ENCODE results near the gene IFT88.
A peak's percentile ranks its signal among the peaks of the same experiment; 100 is the strongest.

The IFT88 gene

DNA sequence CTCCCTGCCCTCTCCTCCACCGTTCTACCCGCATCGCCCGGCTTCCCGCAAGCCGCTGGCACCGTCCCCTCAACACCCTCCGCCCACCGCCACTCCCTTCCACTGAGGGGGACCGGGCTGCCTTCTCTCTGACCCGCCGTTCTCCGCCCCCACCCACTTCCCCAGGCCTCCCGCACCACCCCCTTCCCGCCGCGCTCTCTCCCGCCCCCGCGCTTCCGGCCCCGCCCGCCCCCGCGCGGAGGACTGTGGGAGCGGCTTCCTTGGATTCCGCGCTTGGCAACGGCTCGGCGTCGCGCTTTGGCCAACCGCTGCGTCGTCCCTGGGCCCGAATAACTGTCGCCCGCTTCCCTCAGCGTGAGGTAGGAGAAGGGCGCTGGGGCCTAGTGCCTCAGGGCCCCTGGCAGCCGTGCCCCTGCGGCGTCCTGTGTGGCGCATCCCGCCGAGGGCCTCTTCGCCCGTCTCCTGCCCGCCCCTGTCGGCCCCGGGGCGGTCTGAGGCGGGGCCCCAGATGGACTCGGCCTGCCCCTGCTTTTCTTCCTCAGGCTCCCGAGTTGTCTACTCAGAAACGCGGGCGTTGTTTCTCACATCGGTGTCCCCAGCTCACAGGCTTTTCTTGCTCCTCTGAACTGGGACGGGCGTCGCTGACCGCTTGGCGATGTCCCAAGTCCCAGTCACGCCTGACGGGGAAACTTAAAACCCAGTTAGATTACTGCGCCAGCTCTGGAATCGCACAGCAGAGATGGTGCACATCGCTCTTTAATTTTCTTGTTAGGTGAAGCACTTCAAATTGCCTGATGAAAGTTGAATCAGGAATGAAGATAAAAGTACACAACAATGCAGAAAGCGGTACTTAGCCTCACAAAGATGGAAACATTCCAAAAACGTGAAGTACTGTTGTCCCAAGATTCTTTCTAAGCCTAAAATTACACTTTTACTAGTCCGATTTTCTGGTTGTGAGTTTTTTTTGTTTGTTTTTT lies at the start of gene IFT88:
Gene IFT88 (plus strand): TSS at position 260 of the 977 bp plus-strand sequence. CDS start 7,229 bp downstream, outside the sequence.
- peak; percentile 73 for DNase-seq

- no peak for DNase-seq
Measured at GRCh38 chr13:20518660-20519100, 48.3 kb upstream of the IFT88 start.

DNA sequence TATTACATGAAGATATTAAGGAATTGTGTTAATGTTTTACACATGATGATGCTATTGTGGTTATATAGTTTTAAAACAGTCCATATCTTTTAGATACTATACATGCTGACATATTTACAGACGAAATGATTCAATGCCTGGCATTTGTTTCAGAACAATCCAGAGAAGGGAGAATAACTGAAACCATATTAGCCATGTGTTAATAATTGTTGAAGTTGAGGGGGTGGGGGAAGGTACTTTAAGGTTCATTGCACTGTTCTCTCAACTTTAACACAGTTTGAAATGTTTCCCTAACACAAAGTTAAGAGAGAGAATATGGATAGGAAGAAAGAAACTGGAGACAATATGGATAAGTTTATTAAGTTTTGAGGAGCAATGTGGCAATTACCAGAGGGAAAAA lies 47.1 kb upstream of the IFT88 start:
- DNase-seq, result no peak

DNA sequence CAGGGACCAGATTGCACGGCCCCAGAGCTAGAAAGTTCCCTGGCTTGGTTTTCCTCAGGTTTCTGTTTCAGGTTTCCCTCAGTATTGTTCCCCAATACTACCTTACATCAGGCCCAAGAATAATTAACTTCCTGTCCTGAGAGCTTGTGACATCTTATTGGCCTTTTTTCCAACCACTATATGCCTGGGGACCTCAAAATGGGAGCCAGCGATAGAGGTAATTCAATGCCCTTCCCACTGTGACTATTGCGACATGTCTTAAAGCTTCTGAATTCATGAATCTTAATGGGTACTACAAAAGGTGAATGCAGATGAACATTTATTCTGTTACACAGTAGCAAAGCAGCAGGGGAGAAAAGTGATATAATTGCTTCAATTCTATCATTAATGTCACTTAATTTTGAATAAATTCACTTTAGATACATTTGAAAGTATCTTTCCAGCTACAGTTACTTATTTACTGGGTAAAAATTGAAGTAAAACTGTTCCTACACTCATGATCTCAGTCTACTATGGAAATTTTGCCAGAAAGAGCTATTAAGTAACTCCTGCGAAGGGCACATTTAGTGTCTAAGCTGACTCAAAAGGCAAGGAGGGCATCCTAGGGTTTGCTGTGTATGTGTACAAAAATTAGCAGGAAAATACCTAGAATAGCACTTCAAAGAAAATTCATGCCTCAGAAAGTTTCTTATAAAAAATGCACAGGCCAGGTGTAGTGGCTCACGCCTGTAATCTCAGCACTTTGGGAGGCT lies 45.4 kb upstream of the IFT88 start:
- no peak for DNase-seq

DNA sequence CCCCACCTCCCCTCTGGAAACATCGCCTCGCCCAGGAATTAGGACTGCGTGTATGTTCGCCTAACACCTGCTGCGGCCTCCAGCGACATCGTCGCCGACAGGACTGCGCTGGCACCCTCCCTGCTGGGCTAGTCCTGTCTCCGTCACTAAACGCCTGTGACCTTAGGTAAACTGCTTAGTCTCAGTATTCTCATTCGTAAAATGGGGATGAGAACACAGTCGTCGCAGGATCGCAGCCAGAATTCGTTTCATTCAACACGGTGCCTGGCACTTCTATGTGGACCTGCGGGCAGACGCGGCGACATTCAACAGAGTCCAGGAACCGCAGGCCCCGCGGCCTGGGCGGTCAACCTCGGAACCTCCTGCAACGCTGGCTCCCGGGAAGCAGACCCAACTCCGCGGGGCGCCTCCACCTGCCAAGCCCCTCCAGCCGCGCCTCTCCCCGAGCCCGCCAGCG lies 41.8 kb upstream of the IFT88 start:
- peak; percentile 15 for DNase-seq

- DNase-seq, result peak; percentile 70
Measured at GRCh38 chr13:20525601-20526544, 41.1 kb upstream of the IFT88 start, which contains the start of gene CRYL1. Gene CRYL1, minus strand, starts transcription at chr13:20525857. Its CDS starts 63 bp downstream, at chr13:20525794.

- DNase-seq, result no peak
Measured at GRCh38 chr13:20526664-20527063, 40.3 kb upstream of the IFT88 start.

DNA sequence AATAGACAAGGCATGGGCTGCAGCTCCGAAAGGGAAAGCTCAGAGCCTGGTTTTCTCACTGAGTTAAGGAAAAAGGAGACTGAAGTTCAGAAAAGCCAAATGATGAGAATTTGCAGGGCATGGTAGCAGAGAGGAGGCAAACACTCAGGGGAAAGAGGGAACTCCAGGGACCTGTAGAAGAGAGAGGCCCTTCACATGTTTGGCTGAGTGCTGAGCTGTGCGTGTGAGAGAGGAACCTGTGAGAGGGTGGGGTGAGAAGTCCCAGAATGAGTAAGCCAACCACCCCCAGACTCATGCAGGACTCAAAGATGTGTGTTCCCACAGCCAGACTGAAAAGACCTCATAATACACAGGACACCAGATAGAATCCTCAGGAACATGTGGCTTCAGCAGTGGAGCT lies 38.5 kb upstream of the IFT88 start:
- DNase-seq, result peak; percentile 29

DNA sequence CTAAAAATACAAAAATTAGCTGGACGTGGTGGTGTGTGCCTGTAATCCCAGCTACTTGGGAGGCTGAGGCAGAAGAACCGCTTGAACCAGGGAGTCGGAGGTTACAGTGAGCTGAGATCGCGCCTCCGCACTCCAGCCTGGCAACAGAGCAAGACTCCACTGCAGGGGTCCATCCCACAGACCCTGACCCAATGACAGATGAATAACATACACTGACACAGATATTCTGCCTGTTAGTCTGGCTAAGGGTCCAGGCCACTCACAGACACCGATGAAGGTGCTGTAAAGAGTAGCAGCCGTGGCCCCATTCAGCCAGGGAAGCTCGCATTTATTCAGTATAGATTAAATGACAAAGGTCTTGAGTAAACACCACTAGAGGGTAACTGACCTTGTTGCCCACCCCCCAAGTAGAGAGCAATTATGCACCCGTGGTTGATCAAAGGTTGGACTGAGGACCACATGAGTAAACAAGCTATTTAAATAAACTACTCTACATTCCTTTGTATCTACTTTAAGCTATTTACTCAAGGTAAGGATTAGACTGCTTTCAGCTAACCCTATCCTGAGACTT lies 32.8 kb upstream of the IFT88 start:
- DNase-seq, result no peak

DNA sequence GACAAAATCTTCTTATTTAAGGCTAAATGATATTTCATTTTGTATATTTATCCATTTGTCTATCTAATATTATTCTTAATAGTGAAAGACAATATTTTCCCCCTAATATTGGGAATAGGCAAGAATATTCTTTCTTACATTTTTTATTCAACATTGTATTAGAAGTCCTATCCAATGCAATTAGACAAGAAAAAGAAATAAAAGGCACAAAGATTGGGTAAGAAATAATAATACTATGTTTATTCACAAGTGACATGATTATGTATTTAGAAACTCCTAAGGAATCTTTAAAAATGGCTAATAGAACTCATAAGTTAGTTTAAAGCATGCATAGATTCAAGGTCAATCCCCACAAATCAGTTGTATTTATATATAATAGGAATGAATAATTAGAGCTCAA lies 30.0 kb upstream of the IFT88 start:
- DNase-seq, result no peak

GRCh38 chr13:20544201-20544923 lies 22.6 kb upstream of the IFT88 start:
- DNase-seq, result no peak

- no peak for DNase-seq
Measured at GRCh38 chr13:20546556-20546955, 20.4 kb upstream of the IFT88 start.

DNA sequence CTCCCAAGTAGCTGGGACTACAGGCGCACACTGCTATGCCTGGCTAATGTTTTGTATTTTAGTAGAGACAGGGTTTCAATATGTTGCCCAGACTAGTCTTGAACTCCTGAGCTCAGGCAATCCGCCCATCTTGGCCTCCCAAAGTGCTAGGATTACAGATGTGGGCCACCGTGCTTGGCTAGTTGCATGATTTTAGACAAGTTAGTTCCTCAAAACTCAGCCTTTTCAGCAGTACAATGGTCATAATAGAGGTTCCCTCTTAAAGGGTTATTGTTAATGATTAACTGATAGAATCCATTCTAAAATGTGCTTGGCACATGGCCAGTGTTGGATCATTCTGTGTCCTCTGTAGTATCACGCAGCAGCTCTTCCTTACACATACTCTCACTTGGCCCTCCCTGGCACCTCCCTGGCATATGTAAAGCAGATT lies 19.5 kb upstream of the IFT88 start:
- DNase-seq, result no peak

DNA sequence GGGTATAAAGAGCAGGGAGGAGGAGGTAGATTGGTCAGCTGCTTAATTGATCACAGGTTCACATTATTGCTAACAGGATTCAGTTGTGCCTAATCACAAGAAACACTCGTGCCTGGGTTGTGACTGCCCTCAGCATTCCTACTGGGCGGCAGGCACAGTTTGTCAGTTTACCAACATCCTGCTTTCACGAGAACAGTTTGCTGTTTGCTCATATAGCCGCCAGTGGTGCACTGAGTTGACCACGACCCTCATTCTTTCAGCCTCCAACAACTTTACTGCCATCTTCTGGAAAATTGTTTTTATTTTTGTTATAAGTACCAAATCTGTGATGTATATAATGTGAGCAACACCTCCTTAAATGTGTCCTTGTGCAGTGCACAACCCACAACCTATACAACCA lies 16.2 kb upstream of the IFT88 start:
- no peak for DNase-seq

- DNase-seq, result no peak
Measured at GRCh38 chr13:20553311-20553710, 13.6 kb upstream of the IFT88 start.

DNA sequence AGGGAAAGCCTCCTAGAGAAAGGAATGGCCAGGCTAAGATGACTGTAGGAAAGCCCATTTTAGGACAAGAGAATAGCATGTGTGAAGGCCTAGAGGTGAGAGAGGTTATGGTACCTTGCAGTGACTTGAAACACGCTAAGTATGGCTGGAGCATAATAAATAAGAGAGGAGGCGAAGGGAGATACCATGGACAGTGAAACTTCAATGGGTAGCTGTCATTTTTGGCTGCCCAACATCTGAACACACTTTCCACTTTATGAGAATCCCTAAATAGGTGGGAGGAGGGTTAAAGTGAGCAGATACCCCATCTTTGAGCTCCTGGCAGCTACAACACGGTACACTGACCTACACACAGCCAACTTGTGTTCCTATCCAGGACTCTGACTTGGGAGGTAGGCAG lies 8.0 kb upstream of the IFT88 start:
- no peak for DNase-seq

DNA sequence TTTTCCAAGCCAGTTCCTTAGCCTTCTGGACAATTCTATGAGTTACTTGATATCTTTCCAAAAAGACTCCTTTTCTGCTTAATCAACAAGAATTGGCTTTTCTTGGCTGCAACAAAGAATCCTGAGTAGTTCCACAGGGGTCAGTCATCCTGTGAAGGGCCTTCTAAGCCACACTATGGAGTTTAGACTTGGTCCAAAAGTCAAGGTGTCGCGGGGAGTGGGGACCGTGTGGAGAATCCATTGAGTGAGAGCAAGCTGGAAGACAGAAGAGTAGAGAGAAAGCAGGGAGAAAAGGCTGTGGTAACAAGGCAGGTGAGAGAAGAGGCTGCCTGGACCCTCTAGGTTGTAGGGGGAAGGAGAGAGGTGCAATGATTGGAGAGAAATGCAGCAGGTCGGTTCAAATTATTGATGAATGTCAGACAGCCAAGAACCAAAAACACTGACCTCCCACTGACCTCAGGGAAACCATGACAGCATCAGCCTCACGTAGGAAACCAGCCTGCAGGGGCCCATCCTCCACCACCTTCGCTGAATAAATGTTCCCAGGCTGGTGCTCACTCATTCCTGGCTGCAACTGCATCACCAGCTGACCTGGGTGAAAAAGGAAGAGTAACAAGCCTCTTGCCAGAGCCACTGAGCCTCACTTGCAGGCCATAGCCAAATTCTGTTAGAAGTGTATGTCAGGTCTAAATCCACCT lies 7.1 kb upstream of the IFT88 start:
- no peak for DNase-seq

DNA sequence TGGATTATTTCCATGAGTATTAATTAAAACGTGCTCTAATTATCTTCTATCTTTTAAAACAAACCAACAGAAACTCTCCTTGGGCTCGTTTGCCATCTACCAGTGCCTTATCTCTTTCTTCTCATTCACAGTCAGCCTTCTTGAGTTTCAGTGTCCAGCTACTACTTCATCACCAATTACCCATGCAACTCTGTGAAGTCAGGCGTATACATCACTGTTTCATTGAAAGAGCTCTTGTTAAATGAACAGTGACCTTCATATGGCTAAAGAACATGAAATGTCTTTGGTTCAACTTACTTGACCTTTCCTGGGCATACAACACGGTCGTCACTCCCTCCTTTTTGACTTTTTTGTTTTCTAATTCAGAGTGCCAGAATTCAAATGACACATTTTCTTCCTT lies 5.2 kb upstream of the IFT88 start:
- no peak for DNase-seq

DNA sequence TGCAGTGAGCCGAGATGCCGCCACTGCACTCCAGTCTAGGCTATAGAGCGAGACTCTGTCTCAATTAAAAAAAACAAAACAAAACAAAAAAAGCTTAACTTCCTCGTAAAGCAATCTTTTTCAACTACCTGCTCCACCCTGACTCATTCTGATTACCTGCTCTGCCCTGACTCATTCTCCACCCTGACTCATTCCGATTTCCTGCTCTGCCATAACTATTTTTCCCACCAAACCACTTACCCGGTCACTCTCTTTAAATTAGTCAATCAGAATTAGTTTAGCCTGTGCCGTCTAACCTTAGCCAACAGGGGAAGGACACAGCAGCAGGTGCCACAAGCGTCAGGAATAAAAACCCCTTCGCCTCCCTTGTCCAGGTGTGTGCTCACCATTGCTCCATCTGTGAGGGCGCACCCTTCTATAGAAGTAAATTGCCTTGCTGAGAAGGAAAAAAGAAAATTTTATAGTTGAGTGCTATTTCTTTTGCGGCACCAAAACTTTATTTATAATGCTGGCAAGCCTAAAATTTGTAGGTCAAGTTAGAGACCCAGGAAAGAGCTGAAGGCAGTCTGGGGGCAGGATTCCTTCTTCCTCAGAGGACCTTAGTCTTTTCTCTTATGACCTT lies 1.7 kb upstream of the IFT88 start:
- no peak for DNase-seq

- DNase-seq, result no peak
Measured at GRCh38 chr13:20566468-20566897, 474 bp upstream of the IFT88 start.

All from stimulated activated CD4-positive, alpha-beta T cell treated with anti-CD3 and anti-CD28 coated beads, Interleukin-4, amount 100 ng/mL, for 24 hours (primary cell).